DND-41 (cell line): ENCODE measurements around the gene EXOC4.

Source experiments
- ATAC-seq: fragments of 200-7000 bp; cut with Tn5 transposase; 3 replicates; pipeline ENCODE4 v1.9.1; 2021; ENCODE audit warnings: low read depth; ENCODE audit not compliant: insufficient read depth
- DNase-seq: peaks from one replicate; pipeline ENCODE4 v3.0.0-alpha.2; 2020
- H2AFZ ChIP-seq: 2 replicates; pipeline ENCODE4 v1.6.0; 2012; ENCODE audit warnings: low read depth, low read length
- H3K27ac ChIP-seq: 2 replicates; pipeline ENCODE4 v1.5.1; 2012; ENCODE audit warnings: low read length, inconsistent platforms
- H3K27me3 ChIP-seq: fragments of 200-600 bp; sonication (generic); 2 replicates; pipeline ENCODE4 v1.6.0; 2012; ENCODE audit warnings: low read length, mild to moderate bottlenecking, inconsistent platforms; ENCODE audit not compliant: insufficient read depth, poor library complexity
- H3K36me3 ChIP-seq: 2 replicates; pipeline ENCODE4 v1.5.1; 2012; ENCODE audit warnings: low read length, inconsistent platforms; ENCODE audit not compliant: insufficient read depth
- H3K4me1 ChIP-seq: 2 replicates; pipeline ENCODE4 v1.5.1; 2012; ENCODE audit warnings: mild to moderate bottlenecking, low read length; ENCODE audit not compliant: insufficient read depth
- H3K4me2 ChIP-seq: 2 replicates; pipeline ENCODE4 v1.6.0; 2012; ENCODE audit warnings: mild to moderate bottlenecking, moderate library complexity, low read length, inconsistent platforms; ENCODE audit not compliant: insufficient read depth
- H3K4me3 ChIP-seq, 2 experiments: fragments of 200-600 bp in 1 of 2; shearing (Covaris generic) in 1 of 2; 2 replicates each; pipeline ENCODE4 v1.5.1; 2012 to 2016; ENCODE audit warnings: inconsistent platforms in 2 of 2, low read length in 2 of 2, mild to moderate bottlenecking in 2 of 2, low read depth in 1 of 2, moderate library complexity in 1 of 2
- H3K79me2 ChIP-seq: 2 replicates; pipeline ENCODE4 v1.6.0; 2012; ENCODE audit warnings: low read length, inconsistent platforms; ENCODE audit not compliant: insufficient read depth
- H3K9ac ChIP-seq: 2 replicates; pipeline ENCODE4 v1.6.0; 2012; ENCODE audit warnings: low read depth, mild to moderate bottlenecking, inconsistent platforms, low read length, moderate library complexity
- H3K9me3 ChIP-seq: 2 replicates; pipeline ENCODE4 v1.5.1; 2012; ENCODE audit warnings: low read length, moderate library complexity, mild to moderate bottlenecking, inconsistent platforms; ENCODE audit not compliant: insufficient read depth, severe bottlenecking
- H4K20me1 ChIP-seq: 2 replicates; pipeline ENCODE4 v1.6.0; 2012; ENCODE audit warnings: low read length; ENCODE audit not compliant: insufficient read depth
- CTCF ChIP-seq: IDR thresholded peaks from 2 replicates; pipeline ENCODE4 v1.5.1; 2012; ENCODE audit warnings: borderline replicate concordance, low read length, moderate library complexity, mild to moderate bottlenecking; ENCODE audit not compliant: poor library complexity, severe bottlenecking; ENCODE audit errors: extremely low read depth
- EZH2 ChIP-seq: IDR thresholded peaks from 3 replicates; pipeline ENCODE4 v1.6.1; 2012; ENCODE audit warnings: borderline replicate concordance, low read depth, mild to moderate bottlenecking, moderate library complexity, low read length, inconsistent platforms; ENCODE audit not compliant: severe bottlenecking

Gene EXOC4

GRCh38 chr7:133419041-133419440 lies 166.2 kb downstream of the EXOC4 start:
- no peaks in the 10 kb centered on the region for H3K4me1 ChIP-seq
- H3K79me2 ChIP-seq: no peaks in the 10 kb centered on the region
- no peak overlapping the region for H2AFZ ChIP-seq
- H3K36me3 ChIP-seq: no peaks in the 10 kb centered on the region
- no peak overlapping the region for H3K4me2 ChIP-seq
- no peak overlapping the region for H3K4me3 ChIP-seq
- H4K20me1 ChIP-seq: no peaks in the 10 kb centered on the region; the same call in 1 of the 2 replicates
- ATAC-seq (no peak), DNase-seq (no peak)
- H3K9me3 ChIP-seq: no peaks in the 10 kb centered on the region
- no peaks in the 10 kb centered on the region for H3K27me3 ChIP-seq
- no peak overlapping the region for H3K27ac ChIP-seq
- no peak overlapping the region for H3K9ac ChIP-seq
- TF ChIP-seq EZH2 (no peak), CTCF (no peak)

- no peaks in the 10 kb centered on the region for H3K9me3 ChIP-seq
- TF ChIP-seq EZH2: no peak
- no peak for TF ChIP-seq CTCF
- no peak overlapping the region for H2AFZ ChIP-seq
- no peaks in the 10 kb centered on the region for H3K36me3 ChIP-seq
- no peaks in the 10 kb centered on the region for H3K4me1 ChIP-seq
- no peak for ATAC-seq
- no peak overlapping the region for H3K9ac ChIP-seq
- no peaks in the 10 kb centered on the region; the same call in 1 of the 2 replicates for H4K20me1 ChIP-seq
- DNase-seq: no peak
- no peaks in the 10 kb centered on the region for H3K79me2 ChIP-seq
- no peak overlapping the region for H3K27ac ChIP-seq
- H3K4me2 ChIP-seq: no peak overlapping the region
- H3K4me3 ChIP-seq: no peak overlapping the region
- H3K27me3 ChIP-seq: no peaks in the 10 kb centered on the region
These were observed 170.7 kb downstream of the EXOC4 start for GRCh38 chr7:133423618-133424017.

- no peak for TF ChIP-seq EZH2
- no peak for TF ChIP-seq CTCF
- no peaks in the 10 kb centered on the region for H4K20me1 ChIP-seq
- H3K4me2 ChIP-seq: no peak overlapping the region
- no peaks in the 10 kb centered on the region for H3K9me3 ChIP-seq
- no peaks in the 10 kb centered on the region for H3K79me2 ChIP-seq
- no peak overlapping the region for H3K9ac ChIP-seq
- no peaks in the 10 kb centered on the region for H3K27me3 ChIP-seq
- ATAC-seq: no peak
- no peak overlapping the region for H3K4me3 ChIP-seq
- H3K27ac ChIP-seq: no peak overlapping the region
- H2AFZ ChIP-seq: no peak overlapping the region
- no peaks in the 10 kb centered on the region for H3K4me1 ChIP-seq
- no peak for DNase-seq
- no peaks in the 10 kb centered on the region for H3K36me3 ChIP-seq
These were observed 175.4 kb downstream of the EXOC4 start for GRCh38 chr7:133428326-133428725.

- Histone ChIP-seq H3K4me1 (peaks cover 3% of the 10 kb centered on the region), H3K79me2 (no peaks in the 10 kb centered on the region), H3K27ac (no peak overlapping the region), H2AFZ (no peak overlapping the region), H3K4me2 (no peak overlapping the region), H3K4me3 (no peak overlapping the region), H3K27me3 (no peaks in the 10 kb centered on the region), H3K9ac (no peak overlapping the region), H4K20me1 (no peaks in the 10 kb centered on the region), H3K36me3 (no peaks in the 10 kb centered on the region), H3K9me3 (no peaks in the 10 kb centered on the region)
- TF ChIP-seq CTCF: no peak
- no peak for TF ChIP-seq EZH2
- ATAC-seq (no peak), DNase-seq (no peak)
These were observed 176.0 kb downstream of the EXOC4 start for GRCh38 chr7:133428876-133429275.
